ENCODE results near the gene USP22. TPM values are rescaled to one million over a fixed set of nuclear protein-coding genes. Genes with fewer than 3 reads are reported as not detected.
A peak's percentile ranks its signal among the peaks of the same experiment; 100 is the strongest.

Gene USP22
- total RNA-seq, 1 donor from 2014 or later = 160 TPM

DNA sequence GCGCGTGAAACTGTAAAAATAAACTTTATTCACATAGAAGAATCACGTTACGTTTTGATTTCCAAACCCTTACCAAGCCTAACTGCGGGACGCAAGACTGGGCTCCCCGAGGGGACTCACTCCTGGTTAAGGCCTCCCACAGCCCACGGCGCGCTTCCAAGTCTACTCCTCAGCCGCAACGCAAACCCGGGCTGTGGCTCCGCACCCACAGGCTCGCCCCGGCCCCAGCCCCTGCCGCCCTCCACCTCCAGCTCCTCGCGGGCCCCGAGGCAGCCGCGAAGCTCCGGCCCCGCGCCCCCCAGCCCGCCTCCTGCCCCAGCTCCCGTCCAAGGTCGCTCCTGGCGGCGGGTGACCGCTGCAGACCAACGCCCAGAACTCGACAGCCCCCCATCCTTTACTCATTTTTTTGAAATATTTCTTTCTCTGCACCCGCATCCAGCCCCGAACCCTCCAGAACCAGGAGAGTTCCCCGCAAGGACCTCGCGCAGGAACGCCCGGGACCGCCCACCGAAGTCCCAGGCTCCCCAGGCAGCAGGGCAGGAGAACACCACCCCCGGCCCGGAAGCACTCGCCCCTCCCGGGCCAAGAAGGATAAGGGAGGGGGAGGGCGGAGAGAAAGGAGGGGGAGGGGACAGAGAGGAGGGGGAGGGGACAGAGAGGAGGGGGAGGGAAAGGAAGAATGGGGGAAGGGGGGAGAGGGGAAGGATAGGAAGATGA, 912 bp downstream of the USP22 start:
- Histone ChIP-seq H3K4me3 (peak overlapping the region; percentile 97), H3K9me3 (no peaks in the 10 kb centered on the region), H3K4me1 (peaks cover 37% of the 10 kb centered on the region), H3K36me3 (peaks cover 6% of the 10 kb centered on the region), H3K27ac (peak overlapping the region; percentile 99), H3K27me3 (no peaks in the 10 kb centered on the region)
- intact Hi-C loops (cut with DNase I) = no loop called here
- DNase-seq = peak; percentile 93
- ATAC-seq = peak; percentile 74
- TF ChIP-seq, protein P1, sequence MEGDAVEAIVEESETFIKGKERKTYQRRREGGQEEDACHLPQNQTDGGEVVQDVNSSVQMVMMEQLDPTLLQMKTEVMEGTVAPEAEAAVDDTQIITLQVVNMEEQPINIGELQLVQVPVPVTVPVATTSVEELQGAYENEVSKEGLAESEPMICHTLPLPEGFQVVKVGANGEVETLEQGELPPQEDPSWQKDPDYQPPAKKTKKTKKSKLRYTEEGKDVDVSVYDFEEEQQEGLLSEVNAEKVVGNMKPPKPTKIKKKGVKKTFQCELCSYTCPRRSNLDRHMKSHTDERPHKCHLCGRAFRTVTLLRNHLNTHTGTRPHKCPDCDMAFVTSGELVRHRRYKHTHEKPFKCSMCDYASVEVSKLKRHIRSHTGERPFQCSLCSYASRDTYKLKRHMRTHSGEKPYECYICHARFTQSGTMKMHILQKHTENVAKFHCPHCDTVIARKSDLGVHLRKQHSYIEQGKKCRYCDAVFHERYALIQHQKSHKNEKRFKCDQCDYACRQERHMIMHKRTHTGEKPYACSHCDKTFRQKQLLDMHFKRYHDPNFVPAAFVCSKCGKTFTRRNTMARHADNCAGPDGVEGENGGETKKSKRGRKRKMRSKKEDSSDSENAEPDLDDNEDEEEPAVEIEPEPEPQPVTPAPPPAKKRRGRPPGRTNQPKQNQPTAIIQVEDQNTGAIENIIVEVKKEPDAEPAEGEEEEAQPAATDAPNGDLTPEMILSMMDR (IDR thresholded peaks at IDR 0.05) = no peak

DNA sequence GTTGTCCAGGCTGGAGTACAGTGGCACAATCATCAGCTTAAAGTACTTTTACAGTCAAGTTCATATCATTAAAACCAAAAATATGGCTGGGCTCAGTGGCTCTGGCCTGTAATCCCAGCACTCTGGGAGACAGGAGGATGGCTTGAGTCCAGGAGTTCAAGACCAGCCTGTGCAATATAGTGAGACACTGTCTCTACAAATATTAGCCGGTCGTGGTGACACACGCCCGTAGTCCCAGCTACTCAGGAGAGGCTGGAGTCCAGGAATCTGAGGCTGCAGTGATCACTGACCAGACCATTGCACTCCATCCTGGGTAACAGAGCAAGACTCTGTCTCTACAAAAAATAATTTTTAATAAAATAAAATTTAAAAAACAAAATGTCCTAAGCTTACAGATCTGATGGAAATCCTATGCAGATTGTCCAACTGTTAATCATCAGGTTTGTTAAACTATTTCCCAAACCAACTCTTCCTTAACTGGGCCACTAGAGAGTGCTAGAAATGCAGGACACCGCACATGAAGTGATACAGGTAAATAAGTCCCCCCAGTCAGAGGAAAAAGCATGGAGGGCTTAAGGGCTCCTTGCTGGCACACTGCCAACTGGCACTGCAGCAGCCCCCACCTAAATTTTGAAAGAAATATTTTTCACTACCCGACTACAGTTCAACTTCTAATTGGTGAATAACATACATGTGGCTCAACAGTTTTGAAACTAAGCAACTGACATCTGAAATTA, 2.8 kb downstream of the USP22 start:
- peaks cover 53% of the 10 kb centered on the region for H3K4me1 ChIP-seq
- peak overlapping the region; percentile 99 for H3K27ac ChIP-seq
- no peak for ATAC-seq
- H3K27me3 ChIP-seq = no peaks in the 10 kb centered on the region
- TF ChIP-seq, protein P1 (IDR thresholded peaks at IDR 0.05) = peak; percentile 55
- DNase-seq = no peak
- peaks cover 6% of the 10 kb centered on the region for H3K36me3 ChIP-seq
- intact Hi-C loops (cut with DNase I) = no loop called here
- H3K4me3 ChIP-seq = peak overlapping the region; percentile 97
- H3K9me3 ChIP-seq = no peaks in the 10 kb centered on the region

DNA sequence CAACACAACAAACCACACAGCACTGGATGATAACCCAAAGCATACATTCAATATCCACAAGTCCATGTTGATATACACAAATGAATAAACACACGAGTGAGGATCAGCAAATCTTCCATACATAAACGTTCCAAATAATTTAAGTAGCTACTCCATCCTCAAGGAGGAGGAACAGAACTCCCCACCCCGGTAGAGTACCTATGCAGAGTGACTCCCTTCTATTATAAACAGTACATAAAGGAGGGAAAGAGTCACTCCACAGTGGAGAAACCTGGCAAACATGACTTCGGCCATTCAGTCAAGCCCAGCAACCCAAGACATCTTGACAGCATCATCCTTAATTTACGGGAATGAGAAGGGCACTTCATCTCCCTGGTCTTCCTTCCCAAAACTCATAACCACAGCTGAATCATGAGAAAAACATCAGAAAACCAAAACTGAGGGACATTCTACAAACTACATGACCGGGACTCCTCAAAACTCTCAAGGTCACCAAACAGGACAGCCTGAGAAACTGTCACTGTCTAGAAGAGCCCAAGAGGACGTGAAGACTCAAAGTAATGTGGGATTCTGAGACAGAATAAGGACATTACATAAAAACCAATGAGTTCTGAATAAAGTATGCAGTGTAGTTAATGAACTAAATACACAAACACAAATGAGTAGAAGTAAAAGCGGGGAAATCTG, 5.6 kb downstream of the USP22 start:
- Histone ChIP-seq H3K4me1 (peaks cover 68% of the 10 kb centered on the region), H3K36me3 (peaks cover 6% of the 10 kb centered on the region), H3K9me3 (no peaks in the 10 kb centered on the region), H3K27me3 (no peaks in the 10 kb centered on the region), H3K4me3 (no peak overlapping the region), H3K27ac (no peak overlapping the region)
- TF ChIP-seq, protein P1 (IDR thresholded peaks at IDR 0.05) = no peak
- no peak for DNase-seq
- ATAC-seq = no peak
- intact Hi-C loops (cut with DNase I) = no loop called here

DNA sequence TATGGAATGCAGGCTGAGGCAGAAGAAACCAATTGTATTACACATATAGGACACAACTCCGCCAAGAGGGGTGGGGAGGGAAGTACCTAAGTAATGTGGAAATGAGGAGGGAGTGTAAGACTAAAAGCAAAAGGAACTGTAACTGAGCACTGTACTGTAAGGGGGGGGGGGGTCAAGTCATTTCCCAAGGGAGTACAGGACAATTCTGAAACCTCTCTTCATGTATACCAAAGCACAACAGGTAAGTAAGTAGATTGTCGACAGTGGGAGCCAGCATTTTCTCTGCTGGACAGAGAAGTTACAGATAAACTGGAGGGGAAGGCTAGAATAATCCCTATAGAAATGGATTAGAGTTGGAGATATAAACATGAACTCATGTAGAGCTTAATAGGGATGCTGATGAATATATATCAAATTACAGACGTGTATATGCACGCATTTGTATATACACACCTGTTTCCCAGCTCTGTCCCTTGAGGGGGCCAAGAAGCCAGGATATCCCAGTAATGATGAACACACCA, 6.4 kb downstream of the USP22 start:
- Histone ChIP-seq H3K27me3 (no peaks in the 10 kb centered on the region), H3K36me3 (peaks cover 6% of the 10 kb centered on the region), H3K27ac (no peak overlapping the region), H3K4me1 (peaks cover 75% of the 10 kb centered on the region), H3K9me3 (no peaks in the 10 kb centered on the region), H3K4me3 (no peak overlapping the region)
- TF ChIP-seq, protein P1 (IDR thresholded peaks at IDR 0.05) = no peak
- ATAC-seq = peak; percentile 52
- intact Hi-C loops (cut with DNase I) = no loop called here
- DNase-seq = no peak

DNA sequence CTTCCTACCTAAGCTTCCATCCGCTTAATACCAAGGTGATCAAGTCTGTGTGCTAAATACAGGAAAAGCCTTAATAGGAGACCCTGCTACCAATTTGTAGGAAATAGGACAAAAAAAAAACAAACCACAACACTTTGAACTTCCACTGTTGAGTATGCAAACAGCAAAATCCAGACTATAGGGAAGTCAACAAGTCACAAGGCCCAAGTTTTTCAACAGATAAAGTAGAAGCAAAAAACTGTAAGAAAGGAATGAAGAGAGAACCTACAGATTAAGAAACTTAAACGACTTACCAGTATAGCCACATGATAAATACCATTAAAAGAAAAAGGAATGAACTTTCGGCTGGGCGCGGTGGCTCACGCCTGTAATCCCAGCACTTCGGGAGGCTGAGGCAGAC, 7.4 kb downstream of the USP22 start:
- peaks cover 76% of the 10 kb centered on the region for H3K4me1 ChIP-seq
- no peak for DNase-seq
- peaks cover 6% of the 10 kb centered on the region for H3K36me3 ChIP-seq
- no peaks in the 10 kb centered on the region for H3K9me3 ChIP-seq
- H3K27ac ChIP-seq = no peak overlapping the region
- no peaks in the 10 kb centered on the region for H3K27me3 ChIP-seq
- intact Hi-C loops (cut with DNase I) = no loop called here
- H3K4me3 ChIP-seq = no peak overlapping the region
- TF ChIP-seq, protein P1 (IDR thresholded peaks at IDR 0.05) = no peak
- ATAC-seq = peak; percentile 44
